ENCODE results near the gene RASSF1.

Gene RASSF1

DNA sequence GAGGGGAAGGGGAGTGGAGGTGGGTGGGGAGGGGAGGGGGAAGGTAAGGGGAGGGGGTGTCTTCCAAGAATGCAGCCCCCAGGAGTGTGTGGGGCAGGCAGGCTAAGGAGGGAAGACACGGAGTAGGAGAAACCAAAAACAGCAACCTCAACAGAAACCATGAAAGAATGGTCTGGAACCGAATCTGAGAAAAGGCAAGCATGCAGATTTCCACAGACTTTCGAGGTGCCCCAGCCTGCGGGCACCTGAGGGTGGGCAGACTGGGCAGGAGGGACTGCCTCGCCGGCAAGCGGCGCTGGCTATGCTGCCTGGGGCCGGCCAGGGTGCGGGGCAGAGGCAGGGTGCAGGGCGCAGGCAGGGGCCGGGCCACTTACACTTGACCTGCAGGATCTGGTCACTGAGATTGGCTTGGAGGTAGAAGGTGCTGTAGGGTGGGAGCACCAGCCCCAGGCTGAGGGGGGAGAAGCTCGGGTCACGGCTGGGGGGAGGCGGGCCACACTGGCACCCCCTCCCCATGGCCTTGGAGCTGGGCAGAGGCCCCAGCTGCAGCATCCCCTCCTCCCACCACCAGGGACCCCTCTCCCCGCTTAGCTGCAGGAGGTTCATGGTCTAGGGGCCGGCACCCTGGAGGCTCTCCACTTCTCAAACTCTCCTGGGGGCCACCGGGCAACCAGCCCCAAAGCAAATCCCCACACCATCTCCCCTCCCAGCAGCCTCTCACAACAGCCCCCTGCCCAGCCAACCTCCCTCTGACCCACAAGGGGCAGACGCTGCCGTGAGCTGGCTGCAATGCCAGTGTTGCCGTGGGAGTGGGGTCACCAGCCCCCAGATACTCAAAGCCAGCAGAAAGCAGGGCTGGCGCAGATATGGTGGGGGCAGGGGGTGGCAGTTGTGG lies 34.0 kb upstream of the RASSF1 start:
- Histone ChIP-seq H3K9me3 (ENCODE audit: low read length) (no peaks in the 10 kb centered on the region), H3K9ac (ENCODE audit: low read length) (no peak overlapping the region), H3K36me3 (ENCODE audit: insufficient read depth, low read length) (no peaks in the 10 kb centered on the region), H2AFZ (ENCODE audit: low read length) (no peak overlapping the region), H4K20me1 (ENCODE audit: insufficient read depth, low read length) (no peaks in the 10 kb centered on the region), H3K9me2 (ENCODE audit: low read depth, low read length) (no peaks in the 10 kb centered on the region), H3F3A (ENCODE audit: insufficient read depth, low read length) (no peaks in the 10 kb centered on the region), H3K27ac (ENCODE audit: low read depth, low read length, poor library complexity, severe bottlenecking) (no peak overlapping the region), H3K4me1 (ENCODE audit: insufficient read depth, low read length, severe bottlenecking) (no peaks in the 10 kb centered on the region), H3K4me2 (ENCODE audit: low read length) (no peak overlapping the region), H3K79me2 (ENCODE audit: insufficient read depth, low read length) (no peaks in the 10 kb centered on the region), H3K4me3 (ENCODE audit: low read depth, low read length, poor library complexity, severe bottlenecking) (no peak overlapping the region), H3K27me3 (ENCODE audit: insufficient read depth, low read length) (0 out of 2 replicates have a peak, but pooled peaks cover 10% of the 10 kb centered on the region)
- TF ChIP-seq, protein P1, sequence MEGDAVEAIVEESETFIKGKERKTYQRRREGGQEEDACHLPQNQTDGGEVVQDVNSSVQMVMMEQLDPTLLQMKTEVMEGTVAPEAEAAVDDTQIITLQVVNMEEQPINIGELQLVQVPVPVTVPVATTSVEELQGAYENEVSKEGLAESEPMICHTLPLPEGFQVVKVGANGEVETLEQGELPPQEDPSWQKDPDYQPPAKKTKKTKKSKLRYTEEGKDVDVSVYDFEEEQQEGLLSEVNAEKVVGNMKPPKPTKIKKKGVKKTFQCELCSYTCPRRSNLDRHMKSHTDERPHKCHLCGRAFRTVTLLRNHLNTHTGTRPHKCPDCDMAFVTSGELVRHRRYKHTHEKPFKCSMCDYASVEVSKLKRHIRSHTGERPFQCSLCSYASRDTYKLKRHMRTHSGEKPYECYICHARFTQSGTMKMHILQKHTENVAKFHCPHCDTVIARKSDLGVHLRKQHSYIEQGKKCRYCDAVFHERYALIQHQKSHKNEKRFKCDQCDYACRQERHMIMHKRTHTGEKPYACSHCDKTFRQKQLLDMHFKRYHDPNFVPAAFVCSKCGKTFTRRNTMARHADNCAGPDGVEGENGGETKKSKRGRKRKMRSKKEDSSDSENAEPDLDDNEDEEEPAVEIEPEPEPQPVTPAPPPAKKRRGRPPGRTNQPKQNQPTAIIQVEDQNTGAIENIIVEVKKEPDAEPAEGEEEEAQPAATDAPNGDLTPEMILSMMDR (IDR thresholded peaks at IDR 0.05; ENCODE audit: low read length), result no peak
- no peak for TF ChIP-seq EZH2 (IDR thresholded peaks at IDR 0.05; ENCODE audit: borderline replicate concordance, low read length)

DNA sequence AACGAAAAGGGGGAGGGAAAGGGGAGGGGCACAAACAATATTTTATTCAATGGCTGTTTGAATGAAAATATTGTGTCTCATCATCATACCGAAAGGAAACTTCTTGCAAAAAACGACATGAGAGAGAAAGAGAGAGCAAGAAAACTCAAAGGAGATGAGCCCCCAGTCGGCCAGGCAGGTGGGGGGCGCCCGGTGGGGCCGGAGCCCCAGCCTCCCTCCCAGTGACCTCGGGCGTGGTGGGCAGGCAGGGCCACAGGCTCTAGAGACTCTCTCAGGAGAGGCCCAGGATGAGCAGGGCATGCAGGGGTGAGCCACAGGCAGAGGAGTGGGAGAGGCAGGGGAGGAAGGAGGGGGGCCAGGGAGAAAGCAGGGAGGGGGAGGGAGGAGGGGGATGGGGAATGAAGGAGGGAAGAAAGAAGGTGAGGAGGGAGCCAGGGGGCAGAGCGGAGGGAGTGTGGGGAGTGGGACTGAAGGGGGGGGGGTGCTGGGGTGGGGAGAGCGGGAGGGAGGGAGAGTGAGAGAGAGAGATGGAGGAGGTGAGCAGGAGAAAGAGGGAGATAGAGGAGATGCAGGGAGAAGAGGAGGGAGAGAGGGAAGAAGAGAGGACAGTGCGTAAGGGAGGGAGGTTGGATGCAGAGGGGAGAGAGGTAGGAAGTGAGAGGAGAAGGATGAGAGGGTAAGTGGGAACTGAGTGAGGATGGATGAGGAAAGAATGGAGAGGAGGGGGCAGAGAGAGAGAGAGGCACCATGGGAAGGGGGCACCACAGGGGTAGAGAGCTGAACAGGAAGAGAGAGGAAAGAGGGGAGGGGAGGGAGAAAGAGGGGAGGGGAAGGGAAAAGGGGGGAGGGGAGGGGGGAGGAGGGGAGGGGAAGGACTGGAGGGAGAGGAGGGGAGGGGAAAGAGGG lies 32.8 kb upstream of the RASSF1 start:
- no peak overlapping the region for H3K9ac ChIP-seq (ENCODE audit: low read length)
- TF ChIP-seq, protein P1 (IDR thresholded peaks at IDR 0.05; ENCODE audit: low read length), result no peak
- H3F3A ChIP-seq (ENCODE audit: insufficient read depth, low read length), result no peaks in the 10 kb centered on the region
- H4K20me1 ChIP-seq (ENCODE audit: insufficient read depth, low read length), result no peaks in the 10 kb centered on the region
- H2AFZ ChIP-seq (ENCODE audit: low read length), result no peak overlapping the region
- no peaks in the 10 kb centered on the region for H3K4me1 ChIP-seq (ENCODE audit: insufficient read depth, low read length, severe bottlenecking)
- H3K4me3 ChIP-seq (ENCODE audit: low read depth, low read length, poor library complexity, severe bottlenecking), result no peak overlapping the region
- no peaks in the 10 kb centered on the region for H3K79me2 ChIP-seq (ENCODE audit: insufficient read depth, low read length)
- H3K36me3 ChIP-seq (ENCODE audit: insufficient read depth, low read length), result no peaks in the 10 kb centered on the region
- H3K9me3 ChIP-seq (ENCODE audit: low read length), result no peaks in the 10 kb centered on the region
- H3K4me2 ChIP-seq (ENCODE audit: low read length), result no peak overlapping the region
- H3K9me2 ChIP-seq (ENCODE audit: low read depth, low read length), result no peaks in the 10 kb centered on the region
- H3K27ac ChIP-seq (ENCODE audit: low read depth, low read length, poor library complexity, severe bottlenecking), result no peak overlapping the region
- H3K27me3 ChIP-seq (ENCODE audit: insufficient read depth, low read length), result 0 out of 2 replicates have a peak, but pooled peaks cover 11% of the 10 kb centered on the region

GRCh38 chr3:50372349-50372748 lies 31.7 kb upstream of the RASSF1 start:
- Histone ChIP-seq H3K4me1 (ENCODE audit: insufficient read depth, low read length, severe bottlenecking) (no peaks in the 10 kb centered on the region), H3K27ac (ENCODE audit: low read depth, low read length, poor library complexity, severe bottlenecking) (no peak overlapping the region), H3K9ac (ENCODE audit: low read length) (no peak overlapping the region), H3K27me3 (ENCODE audit: insufficient read depth, low read length) (peaks cover 11% of the 10 kb centered on the region; the same call in 1 of the 2 replicates), H2AFZ (ENCODE audit: low read length) (no peak overlapping the region), H3K9me3 (ENCODE audit: low read length) (no peaks in the 10 kb centered on the region), H3K4me2 (ENCODE audit: low read length) (no peak overlapping the region), H4K20me1 (ENCODE audit: insufficient read depth, low read length) (no peaks in the 10 kb centered on the region), H3K79me2 (ENCODE audit: insufficient read depth, low read length) (no peaks in the 10 kb centered on the region), H3K9me2 (ENCODE audit: low read depth, low read length) (no peaks in the 10 kb centered on the region), H3K36me3 (ENCODE audit: insufficient read depth, low read length) (no peaks in the 10 kb centered on the region), H3K4me3 (ENCODE audit: low read depth, low read length, poor library complexity, severe bottlenecking) (no peak overlapping the region), H3F3A (ENCODE audit: insufficient read depth, low read length) (no peaks in the 10 kb centered on the region)
- TF ChIP-seq EZH2 (IDR thresholded peaks at IDR 0.05; ENCODE audit: borderline replicate concordance, low read length), result no peak
- TF ChIP-seq, protein P1 (IDR thresholded peaks at IDR 0.05; ENCODE audit: low read length), result no peak

Measured in OCI-LY1 (cell line).